GM23338 (cell line): Measurements from ENCODE around the gene ROCK2. TPM values are rescaled to one million over a fixed set of nuclear protein-coding genes. Genes with fewer than 3 reads are reported as not detected.

Experiments used
- ATAC-seq: fragments of 200-7000 bp; cut with Tn5 transposase; 3 replicates; pipeline ENCODE4 v1.9.1; 2020
- DNase-seq: peaks from one replicate; pipeline ENCODE4 v3.0.0-alpha.2; 2015; ENCODE audit warnings: low spot score
- H2AFZ ChIP-seq: fragments of 200-600 bp; sonication (generic); 2 replicates; pipeline ENCODE4 v1.8.0; 2016; ENCODE audit warnings: antibody characterized with exemption, mild to moderate bottlenecking, moderate library complexity
- H3F3A ChIP-seq: fragments of 200-600 bp; sonication (generic); replicated peaks from 2 replicates; pipeline ENCODE4 v1.8.0; 2017; ENCODE audit warnings: antibody characterized with exemption, mixed run types, low read depth
- H3K27ac ChIP-seq: fragments of 200-600 bp; sonication (generic); 2 replicates; pipeline ENCODE4 v1.6.1; 2016; ENCODE audit warnings: low read depth
- H3K27me3 ChIP-seq: fragments of 200-600 bp; sonication (generic); 2 replicates; pipeline ENCODE4 v1.8.0; 2016; ENCODE audit warnings: mild to moderate bottlenecking, mixed run types, moderate library complexity; ENCODE audit not compliant: insufficient read depth
- H3K36me3 ChIP-seq: fragments of 200-600 bp; sonication (generic); 2 replicates; pipeline ENCODE4 v1.8.0; 2016; ENCODE audit warnings: mild to moderate bottlenecking; ENCODE audit not compliant: insufficient read depth
- H3K4me1 ChIP-seq: fragments of 200-600 bp; sonication (generic); 2 replicates; pipeline ENCODE4 v1.8.0; 2016; ENCODE audit warnings: mild to moderate bottlenecking, moderate library complexity; ENCODE audit not compliant: insufficient read depth
- H3K4me2 ChIP-seq: fragments of 200-600 bp; sonication (generic); 2 replicates; pipeline ENCODE4 v1.7.1; 2017; ENCODE audit warnings: mixed run types
- H3K4me3 ChIP-seq: fragments of 200-600 bp; sonication (generic); 2 replicates; pipeline ENCODE4 v1.6.1; 2016; ENCODE audit warnings: mixed run types
- H3K79me2 ChIP-seq: fragments of 200-600 bp; sonication (generic); replicated peaks from 2 replicates; pipeline ENCODE4 v1.8.0; 2017; ENCODE audit warnings: mild to moderate bottlenecking; ENCODE audit not compliant: insufficient read depth
- H3K9me2 ChIP-seq: fragments of 200-600 bp; sonication (generic); 2 replicates; pipeline ENCODE4 v1.8.0; 2017; ENCODE audit not compliant: insufficient read depth
- H4K20me1 ChIP-seq: fragments of 200-600 bp; sonication (generic); replicated peaks from 2 replicates; pipeline ENCODE4 v1.8.0; 2017; ENCODE audit warnings: mild to moderate bottlenecking; ENCODE audit not compliant: insufficient read depth
- H3K27ac Mint-ChIP-seq: 2 replicates; pipeline ENCODE4 v1.8.0; 2020; ENCODE audit warnings: inconsistent platforms, mild to moderate bottlenecking, moderate library complexity, mixed read lengths
- H3K27me3 Mint-ChIP-seq: 3 replicates; pipeline ENCODE4 v1.8.0; 2022; ENCODE audit warnings: low read depth, mild to moderate bottlenecking, moderate library complexity, mixed read lengths, inconsistent platforms; ENCODE audit not compliant: insufficient read depth, poor library complexity
- H3K36me3 Mint-ChIP-seq: 3 replicates; pipeline ENCODE4 v1.8.0; 2021; ENCODE audit warnings: low read depth, mild to moderate bottlenecking, inconsistent platforms, moderate library complexity, mixed read lengths
- H3K4me1 Mint-ChIP-seq: 3 replicates; pipeline ENCODE4 v1.8.0; 2020; ENCODE audit warnings: mild to moderate bottlenecking, inconsistent platforms, mixed read lengths
- H3K4me3 Mint-ChIP-seq: 3 replicates; pipeline ENCODE4 v1.8.0; 2021; ENCODE audit warnings: moderate library complexity, mild to moderate bottlenecking, inconsistent platforms, mixed read lengths
- H3K9me3 Mint-ChIP-seq: 3 replicates; pipeline ENCODE4 v1.8.0; 2020; ENCODE audit warnings: moderate library complexity, mild to moderate bottlenecking, inconsistent platforms, mixed read lengths
- CREB1 ChIP-seq: fragments of 250-450 bp; sonication (Bioruptor Pico); IDR thresholded peaks from 2 replicates; pipeline ENCODE4 v1.5.0; 2020; ENCODE audit warnings: low read depth, mild to moderate bottlenecking, moderate library complexity
- JUNB ChIP-seq: IDR thresholded peaks from one replicate; pipeline ENCODE4 v1.6.1; 2016; ENCODE audit warnings: antibody characterized with exemption; ENCODE audit not compliant: unreplicated experiment
- NANOG ChIP-seq: IDR thresholded peaks from 2 replicates; pipeline ENCODE4 v1.6.1; 2016; ENCODE audit warnings: antibody characterized with exemption, borderline replicate concordance
- ZNF331 ChIP-seq: fragments of 250-450 bp; sonication (Bioruptor Pico); IDR thresholded peaks from 2 replicates; pipeline ENCODE4 v1.5.0; 2020; ENCODE audit warnings: low read depth, mild to moderate bottlenecking, moderate library complexity
- polyA plus RNA-seq: library from polyadenylated mRNA; unstranded; fragments of >200 nt; fragmentation: Nextera tagmentation; extraction: Ambion mirVana; gene quantifications from 2 replicates; pipeline ENCODE4 v1.2.1, GENCODE V29; 2016
- total RNA-seq: library from RNA; depleted of rRNA; stranded (reverse); fragments of >200 nt; shearing (Covaris generic); gene quantifications from 2 replicates; pipeline ENCODE4 v1.2.3, GENCODE V29; 2014
- TF ChIP-seq, protein P1 (sequence below), 2 experiments: fragments of 200-600 bp in 1 of 2; sonication (generic) in 1 of 2; conservative IDR thresholded peaks; 2 replicates each; pipeline versions ENCODE4 v1.5.1 to v1.6.1; 2016 to 2017; ENCODE audit warnings: antibody characterized with exemption in 2 of 2, low read depth in 2 of 2, mild to moderate bottlenecking in 2 of 2, moderate library complexity in 1 of 2
- TF ChIP-seq, protein P2 (sequence below): fragments of 250-450 bp; sonication (Bioruptor Pico); IDR thresholded peaks from 2 replicates; pipeline ENCODE4 v1.5.0; 2020; ENCODE audit warnings: mild to moderate bottlenecking, moderate library complexity

Gene ROCK2
- total and polyA plus RNA-seq, 2 experiments from 2014 or later: 16.4 to 28.0 TPM

DNA sequence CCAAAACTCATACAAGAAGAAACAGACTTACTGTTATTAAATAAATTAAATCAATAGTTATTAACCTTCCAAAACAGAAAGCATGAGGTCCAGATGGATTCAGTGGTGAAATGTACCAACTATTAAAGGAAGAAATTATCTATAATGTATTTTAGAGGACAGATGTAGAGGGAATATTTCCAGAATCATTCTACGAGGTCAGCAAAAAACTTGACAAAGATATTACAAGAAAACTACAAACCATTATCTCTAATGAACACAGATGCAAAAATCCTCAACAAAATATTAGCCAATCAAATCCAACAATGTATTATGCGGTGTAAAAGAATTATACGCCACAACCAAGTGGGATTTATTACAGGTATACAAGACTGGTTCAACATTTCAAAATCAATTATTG is 63.7 kb downstream of the ROCK2 start:
- no peaks in the 10 kb centered on the region for H3K9me2 ChIP-seq
- no peak overlapping the region for H3K27ac ChIP-seq
- H2AFZ ChIP-seq: no peak overlapping the region
- Mint-ChIP-seq H3K4me3 (no peak overlapping the region), H3K27ac (no peak overlapping the region), H3K36me3 (peaks cover 28% of the 10 kb centered on the region), H3K27me3 (peaks cover 1% of the 10 kb centered on the region), H3K9me3 (peaks cover 6% of the 10 kb centered on the region; the same call in 1 of the 3 replicates), H3K4me1 (peaks cover 2% of the 10 kb centered on the region; the same call in 2 of the 3 replicates)
- TF ChIP-seq ZNF331 (CRISPR knock-in tag) (no peak), NANOG (no peak), CREB1 (no peak), JUNB (no peak)
- TF ChIP-seq, protein P1, sequence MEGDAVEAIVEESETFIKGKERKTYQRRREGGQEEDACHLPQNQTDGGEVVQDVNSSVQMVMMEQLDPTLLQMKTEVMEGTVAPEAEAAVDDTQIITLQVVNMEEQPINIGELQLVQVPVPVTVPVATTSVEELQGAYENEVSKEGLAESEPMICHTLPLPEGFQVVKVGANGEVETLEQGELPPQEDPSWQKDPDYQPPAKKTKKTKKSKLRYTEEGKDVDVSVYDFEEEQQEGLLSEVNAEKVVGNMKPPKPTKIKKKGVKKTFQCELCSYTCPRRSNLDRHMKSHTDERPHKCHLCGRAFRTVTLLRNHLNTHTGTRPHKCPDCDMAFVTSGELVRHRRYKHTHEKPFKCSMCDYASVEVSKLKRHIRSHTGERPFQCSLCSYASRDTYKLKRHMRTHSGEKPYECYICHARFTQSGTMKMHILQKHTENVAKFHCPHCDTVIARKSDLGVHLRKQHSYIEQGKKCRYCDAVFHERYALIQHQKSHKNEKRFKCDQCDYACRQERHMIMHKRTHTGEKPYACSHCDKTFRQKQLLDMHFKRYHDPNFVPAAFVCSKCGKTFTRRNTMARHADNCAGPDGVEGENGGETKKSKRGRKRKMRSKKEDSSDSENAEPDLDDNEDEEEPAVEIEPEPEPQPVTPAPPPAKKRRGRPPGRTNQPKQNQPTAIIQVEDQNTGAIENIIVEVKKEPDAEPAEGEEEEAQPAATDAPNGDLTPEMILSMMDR (conservative IDR thresholded peaks at IDR 0.05; ENCODE audit: low read depth in 2 of 2): no peak
- TF ChIP-seq, protein P2, sequence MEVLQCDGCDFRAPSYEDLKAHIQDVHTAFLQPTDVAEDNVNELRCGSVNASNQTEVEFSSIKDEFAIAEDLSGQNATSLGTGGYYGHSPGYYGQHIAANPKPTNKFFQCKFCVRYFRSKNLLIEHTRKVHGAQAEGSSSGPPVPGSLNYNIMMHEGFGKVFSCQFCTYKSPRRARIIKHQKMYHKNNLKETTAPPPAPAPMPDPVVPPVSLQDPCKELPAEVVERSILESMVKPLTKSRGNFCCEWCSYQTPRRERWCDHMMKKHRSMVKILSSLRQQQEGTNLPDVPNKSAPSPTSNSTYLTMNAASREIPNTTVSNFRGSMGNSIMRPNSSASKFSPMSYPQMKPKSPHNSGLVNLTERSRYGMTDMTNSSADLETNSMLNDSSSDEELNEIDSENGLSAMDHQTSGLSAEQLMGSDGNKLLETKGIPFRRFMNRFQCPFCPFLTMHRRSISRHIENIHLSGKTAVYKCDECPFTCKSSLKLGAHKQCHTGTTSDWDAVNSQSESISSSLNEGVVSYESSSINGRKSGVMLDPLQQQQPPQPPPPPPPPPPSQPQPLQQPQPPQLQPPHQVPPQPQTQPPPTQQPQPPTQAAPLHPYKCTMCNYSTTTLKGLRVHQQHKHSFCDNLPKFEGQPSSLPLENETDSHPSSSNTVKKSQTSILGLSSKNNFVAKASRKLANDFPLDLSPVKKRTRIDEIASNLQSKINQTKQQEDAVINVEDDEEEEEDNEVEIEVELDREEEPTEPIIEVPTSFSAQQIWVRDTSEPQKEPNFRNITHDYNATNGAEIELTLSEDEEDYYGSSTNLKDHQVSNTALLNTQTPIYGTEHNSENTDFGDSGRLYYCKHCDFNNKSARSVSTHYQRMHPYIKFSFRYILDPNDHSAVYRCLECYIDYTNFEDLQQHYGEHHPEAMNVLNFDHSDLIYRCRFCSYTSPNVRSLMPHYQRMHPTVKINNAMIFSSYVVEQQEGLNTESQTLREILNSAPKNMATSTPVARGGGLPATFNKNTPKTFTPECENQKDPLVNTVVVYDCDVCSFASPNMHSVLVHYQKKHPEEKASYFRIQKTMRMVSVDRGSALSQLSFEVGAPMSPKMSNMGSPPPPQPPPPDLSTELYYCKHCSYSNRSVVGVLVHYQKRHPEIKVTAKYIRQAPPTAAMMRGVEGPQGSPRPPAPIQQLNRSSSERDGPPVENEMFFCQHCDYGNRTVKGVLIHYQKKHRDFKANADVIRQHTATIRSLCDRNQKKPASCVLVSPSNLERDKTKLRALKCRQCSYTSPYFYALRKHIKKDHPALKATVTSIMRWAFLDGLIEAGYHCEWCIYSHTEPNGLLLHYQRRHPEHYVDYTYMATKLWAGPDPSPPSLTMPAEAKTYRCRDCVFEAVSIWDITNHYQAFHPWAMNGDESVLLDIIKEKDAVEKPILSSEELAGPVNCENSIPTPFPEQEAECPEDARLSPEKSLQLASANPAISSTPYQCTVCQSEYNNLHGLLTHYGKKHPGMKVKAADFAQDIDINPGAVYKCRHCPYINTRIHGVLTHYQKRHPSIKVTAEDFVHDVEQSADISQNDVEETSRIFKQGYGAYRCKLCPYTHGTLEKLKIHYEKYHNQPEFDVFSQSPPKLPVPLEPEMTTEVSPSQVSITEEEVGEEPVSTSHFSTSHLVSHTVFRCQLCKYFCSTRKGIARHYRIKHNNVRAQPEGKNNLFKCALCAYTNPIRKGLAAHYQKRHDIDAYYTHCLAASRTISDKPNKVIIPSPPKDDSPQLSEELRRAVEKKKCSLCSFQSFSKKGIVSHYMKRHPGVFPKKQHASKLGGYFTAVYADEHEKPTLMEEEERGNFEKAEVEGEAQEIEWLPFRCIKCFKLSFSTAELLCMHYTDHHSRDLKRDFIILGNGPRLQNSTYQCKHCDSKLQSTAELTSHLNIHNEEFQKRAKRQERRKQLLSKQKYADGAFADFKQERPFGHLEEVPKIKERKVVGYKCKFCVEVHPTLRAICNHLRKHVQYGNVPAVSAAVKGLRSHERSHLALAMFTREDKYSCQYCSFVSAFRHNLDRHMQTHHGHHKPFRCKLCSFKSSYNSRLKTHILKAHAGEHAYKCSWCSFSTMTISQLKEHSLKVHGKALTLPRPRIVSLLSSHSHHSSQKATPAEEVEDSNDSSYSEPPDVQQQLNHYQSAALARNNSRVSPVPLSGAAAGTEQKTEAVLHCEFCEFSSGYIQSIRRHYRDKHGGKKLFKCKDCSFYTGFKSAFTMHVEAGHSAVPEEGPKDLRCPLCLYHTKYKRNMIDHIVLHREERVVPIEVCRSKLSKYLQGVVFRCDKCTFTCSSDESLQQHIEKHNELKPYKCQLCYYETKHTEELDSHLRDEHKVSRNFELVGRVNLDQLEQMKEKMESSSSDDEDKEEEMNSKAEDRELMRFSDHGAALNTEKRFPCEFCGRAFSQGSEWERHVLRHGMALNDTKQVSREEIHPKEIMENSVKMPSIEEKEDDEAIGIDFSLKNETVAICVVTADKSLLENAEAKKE: no peak
- ATAC-seq: no peak
- H4K20me1 ChIP-seq: 0 out of 2 replicates have a peak, but pooled peaks cover 10% of the 10 kb centered on the region
- DNase-seq: no peak
- H3K36me3 ChIP-seq: peaks cover 4% of the 10 kb centered on the region; the same call in 1 of the 2 replicates
- peaks cover 34% of the 10 kb centered on the region; the same call in 1 of the 2 replicates for H3K79me2 ChIP-seq
- H3K4me1 ChIP-seq: no peaks in the 10 kb centered on the region
- no peaks in the 10 kb centered on the region for H3K27me3 ChIP-seq
- no peak overlapping the region for H3K4me3 ChIP-seq
- no peaks in the 10 kb centered on the region for H3F3A ChIP-seq
- no peak overlapping the region for H3K4me2 ChIP-seq
